ENCODE results near the gene SNRNP200. TPM values are rescaled to one million over a fixed set of nuclear protein-coding genes. Genes with fewer than 3 reads are reported as not detected.

Gene SNRNP200
- polyA plus RNA-seq, 1 donor (not counting 4 experiments of a cell fraction or from before 2014, with no cell fraction given): 78.4 TPM

GRCh38 chr2:96308248-96308647 is 2.9 kb upstream of the SNRNP200 start:
- no peak for DNase-seq (ENCODE audit: low read depth, low spot score)
- H3K9me3 ChIP-seq (ENCODE audit: control insufficient read depth, low read depth, low read length): no peaks in the 10 kb centered on the region
- H3K27me3 ChIP-seq (ENCODE audit: control insufficient read depth, extremely low read depth, insufficient read depth, low read length): no peaks in the 10 kb centered on the region
- H3K4me3 ChIP-seq (ENCODE audit: control insufficient read depth in 2 of 3, extremely low read depth in 1 of 3, insufficient read depth in 2 of 3, low read depth in 1 of 3, low read length in 3 of 3): no peak overlapping the region
- dilution Hi-C loops (cut with MboI; ENCODE audit: extremely low pct_ligation_motif_present, low sequenced_read_pairs): no loop called here
- no peak overlapping the region for H3K4me2 ChIP-seq (ENCODE audit: control insufficient read depth, extremely low read depth, insufficient read depth, low read depth, low read length)
- H3K36me3 ChIP-seq (ENCODE audit: control insufficient read depth in 2 of 2, extremely low read depth in 1 of 2, insufficient read depth in 2 of 2, low read length in 2 of 2): peaks cover 0 to 3% of the 10 kb centered on the region in 2 experiments
- H4K20me1 ChIP-seq (ENCODE audit: control insufficient read depth, extremely low read depth, insufficient read depth, low read length): no peaks in the 10 kb centered on the region
- peaks cover 13% of the 10 kb centered on the region for H3K4me1 ChIP-seq (ENCODE audit: control insufficient read depth, extremely low read depth, insufficient read depth, low read length)
- H3K9ac ChIP-seq (ENCODE audit: control insufficient read depth, extremely low read depth, insufficient read depth, low read length): no peak overlapping the region
- no peak overlapping the region for H2AFZ ChIP-seq (ENCODE audit: control insufficient read depth, low read length)
- no peak overlapping the region for H3K27ac ChIP-seq (ENCODE audit: control insufficient read depth, insufficient read depth, low read length)
- peaks cover 21% of the 10 kb centered on the region for H3K79me2 ChIP-seq (ENCODE audit: control insufficient read depth, insufficient read depth, low read length)
- FAIRE-seq: no peak
- peaks cover 3% of the 10 kb centered on the region for H3K9me1 ChIP-seq (ENCODE audit: control insufficient read depth, extremely low read depth, insufficient read depth, low read length)
- TF ChIP-seq CTCF (optimal IDR thresholded peaks at IDR 0.05 in 1 of 3, IDR thresholded peaks at IDR 0.05 in 1 of 3, conservative IDR thresholded peaks at IDR 0.05 in 1 of 3; ENCODE audit: extremely low read depth in 1 of 3, insufficient read depth in 2 of 3, low read length in 3 of 3) (no peak), EZH2 (IDR thresholded peaks at IDR 0.05; ENCODE audit: low read length) (no peak)

- H3K9me3 ChIP-seq (ENCODE audit: control insufficient read depth, low read depth, low read length): no peaks in the 10 kb centered on the region
- H3K27ac ChIP-seq (ENCODE audit: control insufficient read depth, insufficient read depth, low read length): peak overlapping the region; percentile 94
- peak overlapping the region; percentile 94 for H2AFZ ChIP-seq (ENCODE audit: control insufficient read depth, low read length)
- H3K4me2 ChIP-seq (ENCODE audit: control insufficient read depth, extremely low read depth, insufficient read depth, low read depth, low read length): peak overlapping the region; percentile 99
- H3K27me3 ChIP-seq (ENCODE audit: control insufficient read depth, extremely low read depth, insufficient read depth, low read length): no peaks in the 10 kb centered on the region
- no peak for FAIRE-seq
- no peak for TF ChIP-seq CTCF (optimal IDR thresholded peaks at IDR 0.05 in 1 of 3, IDR thresholded peaks at IDR 0.05 in 1 of 3, conservative IDR thresholded peaks at IDR 0.05 in 1 of 3; ENCODE audit: extremely low read depth in 1 of 3, insufficient read depth in 2 of 3, low read length in 3 of 3)
- TF ChIP-seq EZH2 (IDR thresholded peaks at IDR 0.05; ENCODE audit: low read length): no peak
- H3K4me1 ChIP-seq (ENCODE audit: control insufficient read depth, extremely low read depth, insufficient read depth, low read length): peaks cover 13% of the 10 kb centered on the region
- no peak for DNase-seq (ENCODE audit: low read depth, low spot score)
- peaks cover 3% of the 10 kb centered on the region for H3K9me1 ChIP-seq (ENCODE audit: control insufficient read depth, extremely low read depth, insufficient read depth, low read length)
- H3K79me2 ChIP-seq (ENCODE audit: control insufficient read depth, insufficient read depth, low read length): peaks cover 39% of the 10 kb centered on the region
- H3K9ac ChIP-seq (ENCODE audit: control insufficient read depth, extremely low read depth, insufficient read depth, low read length): peak overlapping the region; percentile 96
- H4K20me1 ChIP-seq (ENCODE audit: control insufficient read depth, extremely low read depth, insufficient read depth, low read length): no peaks in the 10 kb centered on the region
- dilution Hi-C loops (cut with MboI; ENCODE audit: extremely low pct_ligation_motif_present, low sequenced_read_pairs): no loop called here
- H3K36me3 ChIP-seq (ENCODE audit: control insufficient read depth in 2 of 2, extremely low read depth in 1 of 2, insufficient read depth in 2 of 2, low read length in 2 of 2): peaks cover 17 to 19% of the 10 kb centered on the region in 2 experiments
- peak overlapping the region; percentile 75 to 98 (median 96) for H3K4me3 ChIP-seq (ENCODE audit: control insufficient read depth in 2 of 3, extremely low read depth in 1 of 3, insufficient read depth in 2 of 3, low read depth in 1 of 3, low read length in 3 of 3)
These were observed 1.0 kb upstream of the SNRNP200 start for GRCh38 chr2:96306370-96306769.
